ENCODE measurements around the gene SPTBN2. TPM values are rescaled to one million over a fixed set of nuclear protein-coding genes. Genes with fewer than 3 reads are reported as not detected.

SPTBN2 gene
- total and polyA plus RNA-seq, 2 of the 8 experiments (the other 6 are each of a cell fraction or from before 2014, with no cell fraction given): 19.1 to 69.0 TPM

GRCh38 chr11:66715346-66716085, 13.5 kb downstream of the SPTBN2 start:
- Histone ChIP-seq H3K4me2 (ENCODE audit: insufficient read depth in 1 of 2, low read depth in 2 of 2, low read length in 2 of 2) (no peak overlapping the region), H2AK5ac (ENCODE audit: low read depth, low read length) (no peak overlapping the region), H4K91ac (replicated peaks; ENCODE audit: insufficient read length, low read length) (no peak overlapping the region), H3K23ac (ENCODE audit: insufficient read length) (no peak overlapping the region), H3K27me3 (replicated peaks in 1 of 4; ENCODE audit: control insufficient read depth in 3 of 4, extremely low read depth in 1 of 4, insufficient read depth in 3 of 4, low read length in 3 of 4) (no peaks in the 10 kb centered on the region), H3K4me1 (replicated peaks in 1 of 4; ENCODE audit: control insufficient read depth in 3 of 4, insufficient read depth in 4 of 4, low read length in 3 of 4) (peaks cover 9 to 26% (median 21%) of the 10 kb centered on the region in 4 experiments), H2BK12ac (ENCODE audit: low read depth, low read length) (no peak overlapping the region), H2BK5ac (ENCODE audit: low read depth, low read length) (no peak overlapping the region), H3K9me3 (ENCODE audit: insufficient read depth in 2 of 2, low read depth in 1 of 2, low read length in 1 of 2) (no peaks in the 10 kb centered on the region), H4K8ac (ENCODE audit: extremely low read depth, insufficient read depth, low read length) (peak overlapping the region; percentile 43; the same call in 1 of the 2 replicates), H3K27ac (ENCODE audit: low read depth, low read length) (no peak overlapping the region), H2BK20ac (ENCODE audit: low read length) (no peak overlapping the region), H3K79me1 (ENCODE audit: low read depth, low read length) (peaks cover 11% of the 10 kb centered on the region), H2AFZ (ENCODE audit: low read length) (no peak overlapping the region), H3K36me3 (ENCODE audit: control insufficient read depth in 2 of 4, insufficient read depth in 4 of 4, low read length in 3 of 4) (peaks cover 13 to 46% (median 45%) of the 10 kb centered on the region in 4 experiments), H3K4me3 (ENCODE audit: extremely low read depth in 1 of 4, insufficient read depth in 2 of 4, low read depth in 3 of 4, low read length in 4 of 4) (no peak overlapping the region), H3K9ac (replicated peaks in 1 of 4; ENCODE audit: extremely low read depth in 1 of 4, low read depth in 3 of 4, low read length in 3 of 4) (no peak overlapping the region), H3K4ac (replicated peaks; ENCODE audit: insufficient read length, low read depth, low read length) (no peak overlapping the region), H4K20me1 (replicated peaks in 1 of 2; ENCODE audit: control insufficient read depth in 1 of 2, insufficient read depth in 2 of 2, low read length in 2 of 2) (no peaks in the 10 kb centered on the region), H3K18ac (ENCODE audit: extremely low read depth, low read length) (no peak overlapping the region), H2BK15ac (ENCODE audit: low read length) (no peak overlapping the region), H3K79me2 (ENCODE audit: control insufficient read depth in 1 of 2, insufficient read depth in 2 of 2, low read length in 2 of 2) (peaks cover 0 to 9% of the 10 kb centered on the region in 2 experiments; a peak in 1 of 4 replicates), H3K14ac (ENCODE audit: insufficient read length) (no peak overlapping the region), H4K5ac (ENCODE audit: insufficient read length, low read depth, low read length) (no peak overlapping the region), H2BK120ac (replicated peaks; ENCODE audit: low read depth, low read length) (no peak overlapping the region), H3K23me2 (ENCODE audit: low read depth, low read length) (no peaks in the 10 kb centered on the region), H3K56ac (replicated peaks; ENCODE audit: insufficient read length, low read depth, low read length) (no peak overlapping the region)
- DNase-seq (ENCODE audit: low read depth in 1 of 2, low spot score in 2 of 2) (no peak), FAIRE-seq (no peak)
- CTCF ChIA-PET (ENCODE audit: partially characterized antibody): interaction anchor here (1.4 to 2.3 kb wide), 5 partner anchors 10 to 137 kb away, joined by 4 to 8 read pairs (median 6); no protein-coding TSS in a partner anchor
- TF ChIP-seq SUZ12 (IDR thresholded peaks at IDR 0.05; ENCODE audit: low read length) (no peak), SAP30 (IDR thresholded peaks at IDR 0.05; ENCODE audit: insufficient read depth, insufficient replicate concordance, low read length) (no peak), MAX (IDR thresholded peaks at IDR 0.05) (no peak), HDAC2 (IDR thresholded peaks at IDR 0.05; ENCODE audit: borderline replicate concordance in 1 of 2, low read depth in 2 of 2, low read length in 2 of 2) (no peak)
- WGBS, 2 experiments (ENCODE audit: extremely low coverage in 1 of 2, insufficient coverage in 1 of 2, insufficient read length in 1 of 2, insufficient replicate concordance in 2 of 2, low coverage in 1 of 2, low lambda C conversion rate in 2 of 2, missing lambda C conversion rate in 1 of 2): 94% methylated on average over 18 of the region's 19 CpGs; no CpG with 5 or more reads in 1 of the 2 experiments
- POLR2A ChIA-PET (ENCODE audit: partially characterized antibody): no interaction called here

Data from H1 (cell line).